Measurements from ENCODE around the gene OSBPL2.

GRCh38 chr20:62235001-62235776, 3.1 kb upstream of the OSBPL2 start:
- TF ChIP-seq JUNB (IDR thresholded peaks at IDR 0.05; ENCODE audit: unreplicated experiment) (no peak), CTCF (conservative IDR thresholded peaks at IDR 0.05; ENCODE audit: low read depth in 2 of 2) (no peak), POLR2AphosphoS5 (IDR thresholded peaks at IDR 0.05; ENCODE audit: low read depth) (no peak)

Measured in GM23338 (cell line).